Neural cell (in vitro differentiated cells): Measurements from ENCODE around the gene ZWILCH. TPM values are rescaled to one million over a fixed set of nuclear protein-coding genes. Genes with fewer than 3 reads are reported as not detected.
"Not testable (repeated sequence)": the region's sequence is repeated elsewhere in the genome, so short reads cannot be mapped to it uniquely, and the experiment has no call there.

Experiments
- H2AFZ ChIP-seq: fragments of 200-600, 300-800 bp; sonication (generic), shearing (Covaris generic); 2 replicates; pipeline ENCODE4 v1.6.0; 2014; ENCODE audit warnings: low read depth, mild to moderate bottlenecking, antibody characterized with exemption, low read length, moderate library complexity
- H3F3A ChIP-seq: fragments of 200-600 bp; shearing (Covaris generic); 2 replicates; pipeline ENCODE4 v1.6.1; 2016; ENCODE audit warnings: mild to moderate bottlenecking, moderate library complexity, mixed read lengths, antibody characterized with exemption, low read length; ENCODE audit not compliant: insufficient read depth, poor library complexity, severe bottlenecking
- H3K27ac ChIP-seq: fragments of 200-600, 300-800 bp; sonication (generic), shearing (Covaris generic); 2 replicates; pipeline ENCODE4 v1.5.1; 2014; ENCODE audit warnings: mild to moderate bottlenecking, low read length, moderate library complexity
- H3K27me3 ChIP-seq: fragments of 300-800, 200-600 bp; sonication (generic), shearing (Covaris generic); 2 replicates; pipeline ENCODE4 v1.6.0; 2014; ENCODE audit warnings: mild to moderate bottlenecking, low read depth, low read length, moderate library complexity; ENCODE audit not compliant: insufficient read depth
- H3K36me3 ChIP-seq: fragments of 300-800, 200-600 bp; sonication (generic), shearing (Covaris generic); 2 replicates; pipeline ENCODE4 v1.5.1; 2014; ENCODE audit warnings: mild to moderate bottlenecking, antibody characterized with exemption, low read length, moderate library complexity; ENCODE audit not compliant: insufficient read depth
- H3K4me2 ChIP-seq: fragments of 300-800, 200-600 bp; sonication (generic), shearing (Covaris generic); 2 replicates; pipeline ENCODE4 v1.6.0; 2014; ENCODE audit warnings: mild to moderate bottlenecking, low read length
- H3K4me3 ChIP-seq: fragments of 300-800, 200-600 bp; sonication (generic), shearing (Covaris generic); 2 replicates; pipeline ENCODE4 v1.5.1; 2014; ENCODE audit warnings: mild to moderate bottlenecking, low read length, moderate library complexity
- H3K79me2 ChIP-seq: fragments of 200-600 bp; shearing (Covaris generic); replicated peaks from 2 replicates; pipeline ENCODE4 v1.6.0; 2014; ENCODE audit warnings: mild to moderate bottlenecking, low read length, moderate library complexity; ENCODE audit not compliant: insufficient read depth
- H3K9ac ChIP-seq: fragments of 300-800, 200-600 bp; sonication (generic), shearing (Covaris generic); 2 replicates; pipeline ENCODE4 v1.6.1; 2016; ENCODE audit warnings: mild to moderate bottlenecking, low read length, mixed read lengths
- H3K9me2 ChIP-seq: fragments of 200-600 bp; shearing (Covaris generic); 2 replicates; pipeline ENCODE4 v1.6.1; 2016; ENCODE audit warnings: mild to moderate bottlenecking, low read length, mixed read lengths; ENCODE audit not compliant: insufficient read depth
- H3K9me3 ChIP-seq: fragments of 200-600, 300-800 bp; sonication (generic), shearing (Covaris generic); 2 replicates; pipeline ENCODE4 v1.6.1; 2016; ENCODE audit warnings: mild to moderate bottlenecking, mixed run types, low read length, moderate library complexity, mixed read lengths
- H4K20me1 ChIP-seq: fragments of 200-600 bp; shearing (Covaris generic); 2 replicates; pipeline ENCODE4 v1.6.1; 2016; ENCODE audit warnings: mild to moderate bottlenecking, mixed run types; ENCODE audit not compliant: insufficient read depth
- EP300 ChIP-seq: fragments of 450-650 bp; conservative IDR thresholded peaks from 2 replicates; pipeline ENCODE4 v1.6.1; 2014; ENCODE audit warnings: antibody characterized with exemption, mild to moderate bottlenecking, moderate library complexity; ENCODE audit not compliant: poor library complexity, severe bottlenecking
- EZH2 ChIP-seq: fragments of 200-600, 300-800 bp; shearing (Covaris generic), sonication (generic); IDR thresholded peaks from 2 replicates; pipeline ENCODE4 v1.6.1; 2014; ENCODE audit warnings: antibody characterized with exemption, low read length, borderline replicate concordance, mild to moderate bottlenecking; ENCODE audit not compliant: insufficient read depth, poor library complexity, severe bottlenecking
- MXI1 ChIP-seq: fragments of 450-650 bp; conservative IDR thresholded peaks from 2 replicates; pipeline ENCODE4 v1.6.1; 2014; ENCODE audit warnings: antibody characterized with exemption, mild to moderate bottlenecking; ENCODE audit not compliant: poor library complexity, severe bottlenecking
- POLR2AphosphoS5 ChIP-seq: IDR thresholded peaks from 2 replicates; pipeline ENCODE4 v1.6.1; 2012
- RAD21 ChIP-seq: fragments of 450-650 bp; conservative IDR thresholded peaks from 2 replicates; pipeline ENCODE4 v1.6.1; 2014; ENCODE audit warnings: antibody characterized with exemption, mild to moderate bottlenecking, moderate library complexity
- REST ChIP-seq: IDR thresholded peaks from 2 replicates; pipeline ENCODE4 v1.6.1; 2012; ENCODE audit warnings: borderline replicate concordance
- SMC3 ChIP-seq: fragments of 450-650 bp; conservative IDR thresholded peaks from 2 replicates; pipeline ENCODE4 v1.6.1; 2014; ENCODE audit warnings: antibody characterized with exemption, mild to moderate bottlenecking, moderate library complexity; ENCODE audit not compliant: poor library complexity
- TAF1 ChIP-seq: IDR thresholded peaks from 2 replicates; pipeline ENCODE4 v1.6.1; 2012; ENCODE audit warnings: low read depth
- polyA plus RNA-seq: library from polyadenylated mRNA; depleted of rRNA; stranded (reverse); fragments of >200 nt; gene quantifications from 2 replicates; pipeline ENCODE4 v1.2.3, GENCODE V29; 2014
- TF ChIP-seq, protein P1 (sequence below): fragments of 450-650 bp; IDR thresholded peaks from 2 replicates; pipeline ENCODE4 v1.5.1; 2014; ENCODE audit warnings: antibody characterized with exemption, mild to moderate bottlenecking, moderate library complexity; ENCODE audit not compliant: poor library complexity, severe bottlenecking

Gene ZWILCH
- polyA plus RNA-seq, 1 donor from 2014 or later, result 63.1 TPM

DNA sequence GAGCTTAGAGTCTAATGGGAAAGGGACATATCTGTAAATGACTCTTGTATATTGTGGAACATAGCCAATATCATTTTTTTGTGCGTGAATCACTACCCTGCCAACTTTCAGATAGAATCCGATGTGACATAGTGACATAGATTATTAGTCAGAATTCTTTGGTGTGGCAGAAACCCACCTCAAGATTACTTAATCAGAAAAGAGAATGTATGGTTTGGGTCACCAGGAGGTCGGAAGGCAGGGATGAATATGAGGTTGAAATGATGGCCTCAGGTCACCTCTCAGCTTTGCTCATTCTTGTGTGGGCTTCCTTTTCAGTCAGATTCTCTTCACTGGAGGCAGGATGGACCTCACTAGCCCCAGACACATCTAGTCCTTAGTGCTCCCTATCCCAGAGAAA, 48.9 kb upstream of the ZWILCH start (continued):
- no peak for TF ChIP-seq RAD21

- Histone ChIP-seq H3K9me3 (no peaks in the 10 kb centered on the region), H3K9me2 (no peaks in the 10 kb centered on the region), H4K20me1 (no peaks in the 10 kb centered on the region), H3K27ac (no peak overlapping the region), H3K4me3 (no peak overlapping the region), H2AFZ (no peak overlapping the region), H3K9ac (no peak overlapping the region), H3K27me3 (no peaks in the 10 kb centered on the region), H3K36me3 (no peaks in the 10 kb centered on the region), H3F3A (no peaks in the 10 kb centered on the region), H3K4me2 (no peak overlapping the region), H3K79me2 (no peaks in the 10 kb centered on the region)
- TF ChIP-seq TAF1 (no peak), EZH2 (no peak), REST (no peak), RAD21 (no peak), EP300 (no peak), MXI1 (no peak), POLR2AphosphoS5 (no peak), SMC3 (no peak)
- TF ChIP-seq, protein P1, sequence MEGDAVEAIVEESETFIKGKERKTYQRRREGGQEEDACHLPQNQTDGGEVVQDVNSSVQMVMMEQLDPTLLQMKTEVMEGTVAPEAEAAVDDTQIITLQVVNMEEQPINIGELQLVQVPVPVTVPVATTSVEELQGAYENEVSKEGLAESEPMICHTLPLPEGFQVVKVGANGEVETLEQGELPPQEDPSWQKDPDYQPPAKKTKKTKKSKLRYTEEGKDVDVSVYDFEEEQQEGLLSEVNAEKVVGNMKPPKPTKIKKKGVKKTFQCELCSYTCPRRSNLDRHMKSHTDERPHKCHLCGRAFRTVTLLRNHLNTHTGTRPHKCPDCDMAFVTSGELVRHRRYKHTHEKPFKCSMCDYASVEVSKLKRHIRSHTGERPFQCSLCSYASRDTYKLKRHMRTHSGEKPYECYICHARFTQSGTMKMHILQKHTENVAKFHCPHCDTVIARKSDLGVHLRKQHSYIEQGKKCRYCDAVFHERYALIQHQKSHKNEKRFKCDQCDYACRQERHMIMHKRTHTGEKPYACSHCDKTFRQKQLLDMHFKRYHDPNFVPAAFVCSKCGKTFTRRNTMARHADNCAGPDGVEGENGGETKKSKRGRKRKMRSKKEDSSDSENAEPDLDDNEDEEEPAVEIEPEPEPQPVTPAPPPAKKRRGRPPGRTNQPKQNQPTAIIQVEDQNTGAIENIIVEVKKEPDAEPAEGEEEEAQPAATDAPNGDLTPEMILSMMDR, result no peak
These were observed 45.1 kb upstream of the ZWILCH start for GRCh38 chr15:66459818-66460615.

GRCh38 chr15:66461294-66461693, 43.8 kb upstream of the ZWILCH start:
- not testable (repeated sequence) for H3F3A ChIP-seq, H3K27ac ChIP-seq, H4K20me1 ChIP-seq, H3K9me3 ChIP-seq, H3K9ac ChIP-seq, H3K27me3 ChIP-seq, H3K36me3 ChIP-seq, H3K9me2 ChIP-seq, H3K4me2 ChIP-seq, H3K4me3 ChIP-seq, H2AFZ ChIP-seq, H3K79me2 ChIP-seq
